Liver (tissue), 9 donors: ENCODE data around the gene HIGD1A. TPM values are rescaled to one million over a fixed set of nuclear protein-coding genes. Genes with fewer than 3 reads are reported as not detected.

ENCODE experiments used
- DNase-seq: peaks from one replicate; pipeline ENCODE4 v3.0.0-alpha.2; 2017; ENCODE audit warnings: low spot score
- H3K27ac ChIP-seq, 2 donors: one replicate each; pipeline ENCODE4 v1.7.0; 2013; ENCODE audit warnings: inconsistent platforms in 2 of 2, low read length in 2 of 2, control low read depth in 1 of 2, low read depth in 1 of 2, mild to moderate bottlenecking in 1 of 2
- H3K27me3 ChIP-seq, 4 donors: one replicate each; pipeline versions ENCODE4 v1.6.1 to v1.7.0; 2013; ENCODE audit warnings: low read length in 3 of 4, inconsistent platforms in 1 of 4, mild to moderate bottlenecking in 1 of 4, moderate library complexity in 1 of 4; ENCODE audit not compliant: control insufficient read depth in 4 of 4, insufficient read depth in 4 of 4
- H3K36me3 ChIP-seq, 4 donors: one replicate each; pipeline versions ENCODE4 v1.6.1 to v1.7.0; 2013; ENCODE audit warnings: low read length in 3 of 4, mild to moderate bottlenecking in 3 of 4, low read depth in 1 of 4, moderate library complexity in 1 of 4; ENCODE audit not compliant: control insufficient read depth in 4 of 4, insufficient read depth in 3 of 4
- H3K4me1 ChIP-seq, 4 donors: one replicate each; pipeline versions ENCODE4 v1.6.1 to v1.7.0; 2013; ENCODE audit warnings: low read length in 3 of 4, mild to moderate bottlenecking in 3 of 4, moderate library complexity in 1 of 4; ENCODE audit not compliant: control insufficient read depth in 4 of 4, insufficient read depth in 4 of 4
- H3K4me3 ChIP-seq, 3 donors: one replicate each; pipeline versions ENCODE4 v1.6.1 to v1.7.0; 2013; ENCODE audit warnings: low read length in 3 of 3, control low read depth in 1 of 3, low read depth in 1 of 3, mild to moderate bottlenecking in 1 of 3
- H3K9ac ChIP-seq, 2 donors: one replicate each; pipeline ENCODE4 v1.7.0; 2013; ENCODE audit warnings: low read length in 2 of 2, mild to moderate bottlenecking in 2 of 2, moderate library complexity in 2 of 2, control low read depth in 1 of 2, low read depth in 1 of 2
- H3K9me3 ChIP-seq, 4 donors: one replicate each; pipeline versions ENCODE4 v1.6.1 to v1.7.0; 2013; ENCODE audit warnings: low read length in 3 of 4; ENCODE audit not compliant: control insufficient read depth in 4 of 4
- GABPA ChIP-seq, 2 donors: IDR thresholded peaks in 1 of 2; conservative IDR thresholded peaks in 1 of 2; 2 replicates each; pipeline ENCODE4 v1.6.1; 2016; ENCODE audit warnings: antibody characterized with exemption in 2 of 2, mild to moderate bottlenecking in 1 of 2, moderate library complexity in 1 of 2
- HNF4A ChIP-seq, 2 donors: conservative IDR thresholded peaks; 2 replicates each; pipeline ENCODE4 v1.6.1; 2016; ENCODE audit warnings: antibody characterized with exemption in 2 of 2, mild to moderate bottlenecking in 2 of 2
- JUND ChIP-seq, 2 donors: IDR thresholded peaks; 2 replicates each; pipeline ENCODE4 v1.6.1; 2016; ENCODE audit warnings: antibody characterized with exemption in 2 of 2
- MAX ChIP-seq: IDR thresholded peaks from 2 replicates; pipeline ENCODE4 v1.6.1; 2016; ENCODE audit warnings: antibody characterized with exemption
- NR2F2 ChIP-seq: IDR thresholded peaks from 2 replicates; pipeline ENCODE4 v1.6.1; 2016; ENCODE audit warnings: antibody characterized with exemption
- TAF1 ChIP-seq: conservative IDR thresholded peaks from 2 replicates; pipeline ENCODE4 v1.6.1; 2016; ENCODE audit warnings: antibody characterized with exemption, mild to moderate bottlenecking
- YY1 ChIP-seq: IDR thresholded peaks from 2 replicates; pipeline ENCODE4 v1.6.1; 2016; ENCODE audit warnings: antibody characterized with exemption, mild to moderate bottlenecking
- ZBTB33 ChIP-seq: IDR thresholded peaks from 2 replicates; pipeline ENCODE4 v1.6.1; 2016; ENCODE audit warnings: antibody characterized with exemption
- WGBS: extraction: QIAGEN DNeasy Blood & Tissue Kit; methylation state at CpG from one replicate; pipeline ENCODE4 v1.1.7; 2013; 5-methylcytosine and 5-hydroxymethylcytosine counted together
- polyA plus RNA-seq, 2 donors: library from polyadenylated mRNA; stranded (reverse) in 1 of 2; unstranded in 1 of 2; fragments of 200-250 nt in 1 of 2; fragments of >200 nt in 1 of 2; fragmentation: Nextera tagmentation in 1 of 2; extraction: Ambion mirVana in 1 of 2; gene quantifications; one replicate each; pipeline versions ENCODE4 v1.2.1 to v1.2.3, GENCODE V29; 2013 to 2015
- total RNA-seq, 2 donors: library from RNA; depleted of rRNA; stranded (reverse); fragments of >200 nt; gene quantifications; one replicate each; pipeline ENCODE4 v1.2.3, GENCODE V29; 2014
- TF ChIP-seq, protein P1 (sequence below): IDR thresholded peaks from 2 replicates; pipeline ENCODE4 v1.6.1; 2016; ENCODE audit warnings: antibody characterized with exemption, mild to moderate bottlenecking
- TF ChIP-seq, protein P2 (sequence below): fragments of 150-350 bp; IDR thresholded peaks from 2 replicates; pipeline ENCODE4 v1.5.1; 2017; ENCODE audit warnings: improper control_type of control experiment, low read depth, low read length; ENCODE audit not compliant: missing input control
- donor health status: healthy.
- donor health status: healthy.
- donor health status: healthy.
- donor health status: healthy.
- donor health status: healthy.

HIGD1A gene
- total and polyA plus RNA-seq, 4 donors: 117 to 256 (median 245) TPM

DNA sequence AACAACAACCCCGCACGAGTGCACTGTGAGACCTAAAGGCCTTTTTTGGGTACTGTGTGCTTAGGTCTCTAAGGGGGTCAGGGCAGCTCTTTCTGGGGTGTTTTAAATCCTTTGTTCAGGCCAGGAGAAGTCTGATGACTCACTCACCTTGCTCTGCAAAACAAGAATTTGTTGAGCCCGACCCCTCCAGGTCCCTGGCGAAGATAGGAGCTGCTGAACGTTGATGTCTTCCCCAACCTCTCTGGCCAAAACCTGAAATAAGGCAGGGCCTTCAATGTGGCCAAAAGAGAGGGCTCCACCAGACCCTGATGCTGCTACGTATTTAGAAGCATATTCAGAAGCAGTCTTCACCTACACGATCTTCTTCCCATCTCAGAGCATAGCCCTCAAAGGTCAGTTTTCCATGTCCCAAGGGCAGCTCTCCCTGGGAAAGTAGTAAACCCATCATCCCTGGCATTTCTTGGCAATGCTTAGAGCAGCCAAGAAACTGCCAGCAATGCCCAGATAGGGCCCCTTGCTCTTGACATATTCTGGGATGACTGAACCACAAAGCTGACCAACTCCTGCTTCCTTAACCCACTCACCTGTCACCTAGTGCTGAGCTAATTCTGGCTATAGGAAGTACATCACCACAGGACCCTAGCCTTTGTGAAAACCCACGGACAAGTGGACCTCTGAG lies 58.4 kb downstream of the HIGD1A start:
- TF ChIP-seq JUND (IDR thresholded peaks at IDR 0.05): no peak
- TF ChIP-seq, protein P1, sequence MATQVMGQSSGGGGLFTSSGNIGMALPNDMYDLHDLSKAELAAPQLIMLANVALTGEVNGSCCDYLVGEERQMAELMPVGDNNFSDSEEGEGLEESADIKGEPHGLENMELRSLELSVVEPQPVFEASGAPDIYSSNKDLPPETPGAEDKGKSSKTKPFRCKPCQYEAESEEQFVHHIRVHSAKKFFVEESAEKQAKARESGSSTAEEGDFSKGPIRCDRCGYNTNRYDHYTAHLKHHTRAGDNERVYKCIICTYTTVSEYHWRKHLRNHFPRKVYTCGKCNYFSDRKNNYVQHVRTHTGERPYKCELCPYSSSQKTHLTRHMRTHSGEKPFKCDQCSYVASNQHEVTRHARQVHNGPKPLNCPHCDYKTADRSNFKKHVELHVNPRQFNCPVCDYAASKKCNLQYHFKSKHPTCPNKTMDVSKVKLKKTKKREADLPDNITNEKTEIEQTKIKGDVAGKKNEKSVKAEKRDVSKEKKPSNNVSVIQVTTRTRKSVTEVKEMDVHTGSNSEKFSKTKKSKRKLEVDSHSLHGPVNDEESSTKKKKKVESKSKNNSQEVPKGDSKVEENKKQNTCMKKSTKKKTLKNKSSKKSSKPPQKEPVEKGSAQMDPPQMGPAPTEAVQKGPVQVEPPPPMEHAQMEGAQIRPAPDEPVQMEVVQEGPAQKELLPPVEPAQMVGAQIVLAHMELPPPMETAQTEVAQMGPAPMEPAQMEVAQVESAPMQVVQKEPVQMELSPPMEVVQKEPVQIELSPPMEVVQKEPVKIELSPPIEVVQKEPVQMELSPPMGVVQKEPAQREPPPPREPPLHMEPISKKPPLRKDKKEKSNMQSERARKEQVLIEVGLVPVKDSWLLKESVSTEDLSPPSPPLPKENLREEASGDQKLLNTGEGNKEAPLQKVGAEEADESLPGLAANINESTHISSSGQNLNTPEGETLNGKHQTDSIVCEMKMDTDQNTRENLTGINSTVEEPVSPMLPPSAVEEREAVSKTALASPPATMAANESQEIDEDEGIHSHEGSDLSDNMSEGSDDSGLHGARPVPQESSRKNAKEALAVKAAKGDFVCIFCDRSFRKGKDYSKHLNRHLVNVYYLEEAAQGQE: no peak
- Histone ChIP-seq H3K4me3 (no peak overlapping the region), H3K9me3 (no peaks in the 10 kb centered on the region), H3K27ac (no peak overlapping the region), H3K9ac (no peak overlapping the region), H3K27me3 (no peaks in the 10 kb centered on the region), H3K36me3 (no peaks in the 10 kb centered on the region), H3K4me1 (peaks cover 0 to 10% (median 6%) of the 10 kb centered on the region in 4 donors)
- WGBS: 91% methylated on average over 8 of the region's 8 CpGs
- no peak for DNase-seq

GRCh38 chr3:42745291-42745745 lies 59.0 kb downstream of the HIGD1A start:
- no peak overlapping the region for H3K9ac ChIP-seq
- no peak overlapping the region for H3K4me3 ChIP-seq
- DNase-seq: no peak
- H3K4me1 ChIP-seq: peaks cover 0 to 10% (median 6%) of the 10 kb centered on the region in 4 donors
- no peaks in the 10 kb centered on the region for H3K36me3 ChIP-seq
- TF ChIP-seq JUND (IDR thresholded peaks at IDR 0.05) (no peak), NR2F2 (no peak), GABPA (IDR thresholded peaks at IDR 0.05 in 1 of 2, conservative IDR thresholded peaks at IDR 0.05 in 1 of 2) (no peak), TAF1 (no peak), ZBTB33 (no peak), MAX (no peak), HNF4A (conservative IDR thresholded peaks at IDR 0.05) (no peak), YY1 (no peak)
- TF ChIP-seq, protein P2, sequence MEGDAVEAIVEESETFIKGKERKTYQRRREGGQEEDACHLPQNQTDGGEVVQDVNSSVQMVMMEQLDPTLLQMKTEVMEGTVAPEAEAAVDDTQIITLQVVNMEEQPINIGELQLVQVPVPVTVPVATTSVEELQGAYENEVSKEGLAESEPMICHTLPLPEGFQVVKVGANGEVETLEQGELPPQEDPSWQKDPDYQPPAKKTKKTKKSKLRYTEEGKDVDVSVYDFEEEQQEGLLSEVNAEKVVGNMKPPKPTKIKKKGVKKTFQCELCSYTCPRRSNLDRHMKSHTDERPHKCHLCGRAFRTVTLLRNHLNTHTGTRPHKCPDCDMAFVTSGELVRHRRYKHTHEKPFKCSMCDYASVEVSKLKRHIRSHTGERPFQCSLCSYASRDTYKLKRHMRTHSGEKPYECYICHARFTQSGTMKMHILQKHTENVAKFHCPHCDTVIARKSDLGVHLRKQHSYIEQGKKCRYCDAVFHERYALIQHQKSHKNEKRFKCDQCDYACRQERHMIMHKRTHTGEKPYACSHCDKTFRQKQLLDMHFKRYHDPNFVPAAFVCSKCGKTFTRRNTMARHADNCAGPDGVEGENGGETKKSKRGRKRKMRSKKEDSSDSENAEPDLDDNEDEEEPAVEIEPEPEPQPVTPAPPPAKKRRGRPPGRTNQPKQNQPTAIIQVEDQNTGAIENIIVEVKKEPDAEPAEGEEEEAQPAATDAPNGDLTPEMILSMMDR: no peak
- TF ChIP-seq, protein P1: no peak
- H3K27ac ChIP-seq: no peak overlapping the region
- H3K27me3 ChIP-seq: no peaks in the 10 kb centered on the region
- WGBS: 92% methylated on average over 3 of the region's 3 CpGs
- H3K9me3 ChIP-seq: no peaks in the 10 kb centered on the region
